GM12878 (cell line): Measurements from ENCODE around the gene ZFR. TPM values are rescaled to one million over a fixed set of nuclear protein-coding genes. Genes with fewer than 3 reads are reported as not detected.

Experiments used
- ATAC-seq: fragments of 200-7000 bp; cut with Tn5 transposase; 3 replicates; pipeline ENCODE4 v1.9.1; 2020; ENCODE audit warnings: mild to moderate bottlenecking, moderate library complexity
- BruUV-seq: library from RNA; stranded (reverse); fragments of 400-500 nt; replicated peaks from 2 replicates; lab custom pipeline; 2021; lab: Mats Ljungman, UMichigan
- CTCF ChIA-PET: fragments of 300-600 bp; sonication (Branson Sonifier 250); formaldehyde crosslinking; extraction: SDS; loops from one replicate; lab custom pipeline; 2021; ENCODE audit warnings: inconsistent platforms; lab: Yijun Ruan, JAX
- POLR2A ChIA-PET: fragments of 350-600 bp; formaldehyde crosslinking; extraction: SDS; loops from one replicate; lab custom pipeline; 2021; ENCODE audit warnings: inconsistent platforms; lab: Charles Lee
- RAD21 ChIA-PET: fragments of 300-600 bp; sonication (Branson Sonifier 250); formaldehyde crosslinking; loops from one replicate; lab custom pipeline; 2023; ENCODE audit warnings: antibody characterized with exemption; ENCODE audit not compliant: unreplicated experiment; lab: Charles Lee
- SMC1A ChIA-PET: fragments of 300-600 bp; sonication (Branson Sonifier 250); formaldehyde crosslinking; loops from one replicate; lab custom pipeline; 2023; ENCODE audit not compliant: unreplicated experiment, uncharacterized antibody; lab: Charles Lee
- DNase-seq: peaks from one replicate; pipeline ENCODE4 v3.0.0-alpha.2; 2011; ENCODE audit warnings: low read depth, low spot score
- FAIRE-seq: peaks from 3 replicates; lab custom pipeline; 2011; peaks lifted over from hg19 to GRCh38; lab: Jason Lieb, UNC
- H2AFZ ChIP-seq: 2 replicates; pipeline ENCODE4 v1.6.0; 2011; ENCODE audit warnings: low read depth, low read length, control low read depth; ENCODE audit not compliant: control insufficient read depth
- H3K27ac ChIP-seq: 2 replicates; pipeline ENCODE4 v1.5.1; 2011; ENCODE audit warnings: control low read depth; ENCODE audit not compliant: control insufficient read depth, insufficient read depth
- H3K27me3 ChIP-seq, 2 experiments: replicated peaks in 1 of 2; 2 replicates each; pipeline versions ENCODE4 v1.6.0 to v1.6.1; 2011; ENCODE audit warnings: low read length in 1 of 2; ENCODE audit not compliant: control insufficient read depth in 2 of 2, insufficient read depth in 2 of 2
- H3K36me3 ChIP-seq, 2 experiments: 2 replicates each; pipeline ENCODE4 v1.5.1; 2011; ENCODE audit warnings: low read length in 1 of 2; ENCODE audit not compliant: control insufficient read depth in 2 of 2, insufficient read depth in 2 of 2
- H3K4me1 ChIP-seq: 2 replicates; pipeline ENCODE4 v1.6.1; 2011; ENCODE audit warnings: mild to moderate bottlenecking, low read length, moderate library complexity, mixed read lengths; ENCODE audit not compliant: control insufficient read depth, insufficient read depth
- H3K4me2 ChIP-seq: 2 replicates; pipeline ENCODE4 v1.6.0; 2011; ENCODE audit warnings: control low read depth; ENCODE audit not compliant: control insufficient read depth, insufficient read depth
- H3K4me3 ChIP-seq: fragments of 200-600 bp; sonication (generic); 2 replicates; pipeline ENCODE4 v1.5.1; 2016
- H3K79me2 ChIP-seq: 2 replicates; pipeline ENCODE4 v1.6.0; 2011; ENCODE audit warnings: low read length; ENCODE audit not compliant: control insufficient read depth, insufficient read depth
- H3K9ac ChIP-seq: 2 replicates; pipeline ENCODE4 v1.8.0; 2011; ENCODE audit warnings: low read length, control low read depth, mixed read lengths; ENCODE audit not compliant: control insufficient read depth, insufficient read depth
- H3K9me3 ChIP-seq: replicated peaks from 3 replicates; pipeline ENCODE4 v1.5.1; 2011; ENCODE audit warnings: mild to moderate bottlenecking, low read length; ENCODE audit not compliant: control insufficient read depth, insufficient read depth
- H4K20me1 ChIP-seq: 2 replicates; pipeline ENCODE4 v1.6.0; 2011; ENCODE audit not compliant: control insufficient read depth, insufficient read depth
- BCL3 ChIP-seq: IDR thresholded peaks from 2 replicates; pipeline ENCODE4 v1.6.1; 2011; ENCODE audit warnings: borderline replicate concordance, low read depth, mild to moderate bottlenecking, moderate library complexity, low read length; ENCODE audit not compliant: insufficient read depth, poor library complexity, severe bottlenecking
- CEBPZ ChIP-seq: fragments of 150-350 bp; IDR thresholded peaks from 2 replicates; pipeline ENCODE4 v1.6.1; 2016; ENCODE audit warnings: low read depth, low read length
- EGR1 ChIP-seq, 2 experiments: IDR thresholded peaks; 1 replicate in 1 of 2; 2 replicates in 1 of 2; pipeline ENCODE4 v1.6.1; 2011 to 2012; ENCODE audit warnings: low read depth in 2 of 2, low read length in 2 of 2, borderline replicate concordance in 1 of 2, mild to moderate bottlenecking in 1 of 2, moderate library complexity in 1 of 2
- HCFC1 ChIP-seq: fragments of 150-350 bp; IDR thresholded peaks from 2 replicates; pipeline ENCODE4 v1.6.1; 2014; ENCODE audit warnings: low read length
- KDM1A ChIP-seq: fragments of 200-600 bp; sonication (generic); IDR thresholded peaks from 2 replicates; pipeline ENCODE4 v1.6.1; 2016; ENCODE audit warnings: borderline replicate concordance
- KLF5 ChIP-seq: fragments of 450-650 bp; IDR thresholded peaks from 2 replicates; pipeline ENCODE4 v1.6.1; 2014; ENCODE audit warnings: mild to moderate bottlenecking; ENCODE audit not compliant: partially characterized antibody
- MTA2 ChIP-seq: fragments of 450-650 bp; IDR thresholded peaks from 2 replicates; pipeline ENCODE4 v1.6.1; 2016; ENCODE audit warnings: low read depth, mild to moderate bottlenecking, moderate library complexity
- MXI1 ChIP-seq: fragments of 150-350 bp; IDR thresholded peaks from 2 replicates; pipeline ENCODE4 v1.6.1; 2011; ENCODE audit warnings: low read depth, mild to moderate bottlenecking, inconsistent platforms, low read length, improper control_type of control experiment
- REST ChIP-seq: IDR thresholded peaks from 2 replicates; pipeline ENCODE4 v1.6.1; 2012; ENCODE audit warnings: mild to moderate bottlenecking, low read depth, low read length
- ZBTB11 ChIP-seq: fragments of 450-650 bp; formaldehyde crosslinking; IDR thresholded peaks from 2 replicates; pipeline ENCODE4 v1.5.0; 2022; ENCODE audit warnings: mild to moderate bottlenecking, missing genetic modification characterization
- ZNF622 ChIP-seq: fragments of 450-650 bp; IDR thresholded peaks from 2 replicates; pipeline ENCODE4 v1.6.1; 2017; ENCODE audit warnings: mild to moderate bottlenecking, inconsistent platforms
- WGBS: methylation state at CpG from one replicate; pipeline ENCODE4 v1.1.6; 2016; ENCODE audit warnings: low lambda C conversion rate; ENCODE audit not compliant: insufficient replicate concordance, insufficient coverage; ENCODE audit errors: missing lambda C conversion rate; 5-methylcytosine and 5-hydroxymethylcytosine counted together
- in situ Hi-C: fragments of 300-500 bp; cut with MboI; formaldehyde crosslinking; loops from 9 replicates; pipeline ENCODE4 v1.14.3; 2018; ENCODE audit warnings: mixed read lengths
- intact Hi-C: fragments of 100-400 bp; cut with micrococcal nuclease; formaldehyde crosslinking; loops from one replicate; pipeline ENCODE4 v1.14.2; 2022; ENCODE audit not compliant: unreplicated experiment
- polyA plus RNA-seq, 11 experiments: library from polyadenylated mRNA; depleted of rRNA in 4 of 11; unstranded in 6 of 11; stranded (reverse) in 5 of 11; fragments of >200 nt; fragmentation: Nextera tagmentation in 4 of 11; fragmentation: Illumina TruSeq in 1 of 11; extraction: Ambion mirVana in 4 of 11; extraction: Trizol in 1 of 11; gene quantifications; 1 replicate in 1 of 11; 2 replicates in 10 of 11; pipeline versions ENCODE4 v1.2.1 to v1.2.3, GENCODE V29; 2011 to 2016; ENCODE audit warnings: inconsistent platforms in 2 of 11, missing spikeins in 2 of 11, low read depth in 1 of 11
- total RNA-seq, 4 experiments: library from RNA; depleted of rRNA in 3 of 4; stranded (reverse); fragments of >200 nt in 3 of 4; fragmentation: Illumina TruSeq in 1 of 4; extraction: Trizol in 1 of 4; gene quantifications; 2 replicates each; pipeline versions ENCODE4 v1.2.1 to v1.2.3, GENCODE V29; 2013 to 2021

The ZFR gene
- total and polyA plus RNA-seq, 10 of the 15 experiments (the other 5 are each of a cell fraction or from before 2014, with no cell fraction given) = 33.7 to 90.6 (median 72.9) TPM

- ATAC-seq = peak; percentile 27; the same call in 2 of the 3 replicates
- H3K4me3 ChIP-seq = no peak overlapping the region
- H3K4me2 ChIP-seq = no peak overlapping the region
- H3K9ac ChIP-seq = no peak overlapping the region
- H2AFZ ChIP-seq = no peak overlapping the region
- H3K36me3 ChIP-seq = peaks cover 0 to 2% of the 10 kb centered on the region in 2 experiments; a peak in 3 of 4 replicates
- no peak for DNase-seq
- no peaks in the 10 kb centered on the region for H3K9me3 ChIP-seq
- H3K4me1 ChIP-seq = peaks cover 5% of the 10 kb centered on the region; the same call in 1 of the 2 replicates
- no TSS peak for BruUV-seq
- no peak overlapping the region for H3K27ac ChIP-seq
- FAIRE-seq = no peak
- in situ Hi-C loops (no loop called here), intact Hi-C loops (no loop called here)
- RAD21 ChIA-PET = interaction anchor here (0.9 kb wide), 1 partner anchor 28 kb away, joined by 4 read pairs; no protein-coding TSS in a partner anchor
- CTCF ChIA-PET = interaction anchor here (1.0 to 1.3 kb wide), 2 partner anchors 27 to 72 kb away, joined by 3 read pairs; no protein-coding TSS in a partner anchor
- SMC1A ChIA-PET = interaction anchor here (0.8 kb wide), 1 partner anchor 24 kb away, joined by 4 read pairs; no protein-coding TSS in a partner anchor
- H3K79me2 ChIP-seq = peaks cover 30% of the 10 kb centered on the region
- WGBS = 89% methylated on average over 5 of the region's 5 CpGs
- no peaks in the 10 kb centered on the region for H3K27me3 ChIP-seq
- 0 out of 2 replicates have a peak, but pooled peaks cover 2% of the 10 kb centered on the region for H4K20me1 ChIP-seq
- POLR2A ChIA-PET = interaction anchor here (0.7 to 0.8 kb wide), 2 partner anchors 21 to 131 kb away, joined by 3 read pairs; partner anchors contain the start of gene GOLPH3
- TF ChIP-seq REST = no peak
- no peak for TF ChIP-seq HCFC1
- TF ChIP-seq CEBPZ = no peak
- TF ChIP-seq KLF5 = no peak
- TF ChIP-seq MXI1 = no peak
- no peak for TF ChIP-seq MTA2
- no peak for TF ChIP-seq BCL3
- no peak for TF ChIP-seq ZBTB11 (CRISPR knock-in tag)
- no peak for TF ChIP-seq EGR1 (IDR thresholded peaks at IDR 0.05; ENCODE audit: borderline replicate concordance in 1 of 2, low read depth in 2 of 2, low read length in 2 of 2)
- TF ChIP-seq KDM1A = no peak
- TF ChIP-seq ZNF622 = no peak
Measured at GRCh38 chr5:32304622-32305021, 139.9 kb downstream of the ZFR start.
